HG02973 (cell line): ENCODE data around the gene AFAP1.

Source experiments
- ATAC-seq: cut with Tn5 transposase; IDR thresholded peaks from one replicate; pipeline ENCODE4 v1.9.1; 2021; ENCODE audit warnings: moderate library complexity; ENCODE audit not compliant: unreplicated experiment

AFAP1 gene

DNA sequence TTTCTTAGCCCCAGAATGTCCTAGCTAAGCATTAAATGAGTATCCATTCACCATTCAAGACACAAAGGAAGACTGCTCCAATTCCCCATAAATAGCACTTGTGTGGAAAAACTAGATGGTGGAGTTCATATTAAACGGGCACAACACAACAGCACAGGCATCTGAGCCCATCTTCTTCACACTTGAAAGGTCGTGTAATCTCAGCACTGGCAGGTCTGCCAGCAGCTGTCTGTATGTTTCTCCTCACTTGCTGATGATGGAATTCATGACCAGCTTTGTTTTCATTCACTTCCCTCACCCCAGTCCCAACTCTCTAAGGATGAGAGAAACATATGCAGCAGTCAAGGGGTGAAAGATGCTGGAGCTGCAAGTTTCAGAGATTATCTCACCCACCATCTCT is 148.7 kb downstream of the AFAP1 start:
- ATAC-seq: no peak

GRCh38 chr4:7790023-7790422 is 149.6 kb downstream of the AFAP1 start:
- ATAC-seq: no peak

DNA sequence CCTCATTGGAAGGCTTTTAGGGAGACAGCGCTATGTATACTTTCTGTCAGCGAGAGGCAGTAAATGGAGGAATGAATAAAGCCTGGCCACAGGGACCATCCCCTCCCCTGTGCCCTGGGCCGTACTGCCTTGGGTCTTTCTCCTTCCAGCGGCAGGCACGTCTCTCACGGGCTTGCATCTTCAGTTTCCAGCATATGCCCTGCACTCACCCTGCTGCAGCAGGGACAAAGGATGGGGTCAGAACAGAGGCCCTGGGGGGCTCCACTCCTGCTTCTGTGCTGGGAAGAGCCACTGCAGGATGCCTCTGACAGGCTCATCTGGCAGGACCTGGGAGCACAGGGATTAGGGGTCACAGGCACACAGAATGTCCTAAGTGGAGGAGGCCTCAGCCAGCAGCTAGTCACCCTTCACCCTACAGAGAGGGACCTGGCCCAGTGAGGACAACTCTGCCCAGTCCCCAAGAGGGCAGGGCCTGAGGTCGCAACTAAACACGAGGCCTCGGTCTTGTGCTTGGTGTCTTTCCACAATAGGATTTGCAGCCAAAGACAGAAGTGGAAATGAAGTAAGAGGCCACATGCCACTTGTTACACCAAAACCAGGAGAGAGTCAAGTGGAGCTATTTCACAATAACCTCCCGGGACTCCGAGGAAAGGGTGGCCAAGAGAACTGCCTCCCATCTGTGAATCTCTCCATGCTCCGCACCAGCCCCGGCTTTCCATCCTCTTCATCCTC is 150.8 kb downstream of the AFAP1 start:
- ATAC-seq: no peak

- no peak for ATAC-seq
Observed at GRCh38 chr4:7788193-7788592, 151.5 kb downstream of the AFAP1 start.

- no peak for ATAC-seq
Observed at GRCh38 chr4:7787681-7788141, 151.9 kb downstream of the AFAP1 start.

DNA sequence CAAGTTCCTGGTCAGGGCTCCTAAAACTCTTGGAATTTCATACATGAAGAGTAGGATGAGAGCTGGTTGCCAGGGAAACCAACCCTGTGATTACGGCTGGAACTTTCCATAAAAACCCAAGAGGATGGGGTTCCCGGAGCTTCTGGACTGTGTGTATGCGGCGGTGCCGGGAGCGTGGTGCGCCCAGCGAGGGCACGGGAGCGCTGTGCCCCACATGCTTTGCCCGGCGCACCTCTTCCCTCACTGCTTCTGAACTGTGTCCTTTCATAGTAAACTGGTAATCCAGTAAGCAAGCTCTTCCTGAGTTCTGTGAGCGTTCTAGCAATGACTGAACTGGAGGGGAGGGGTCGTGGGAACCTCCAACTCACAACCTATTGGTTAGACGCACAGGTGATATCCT is 152.6 kb downstream of the AFAP1 start:
- ATAC-seq: no peak

- no peak for ATAC-seq
Observed at GRCh38 chr4:7786517-7786916, 153.1 kb downstream of the AFAP1 start.

DNA sequence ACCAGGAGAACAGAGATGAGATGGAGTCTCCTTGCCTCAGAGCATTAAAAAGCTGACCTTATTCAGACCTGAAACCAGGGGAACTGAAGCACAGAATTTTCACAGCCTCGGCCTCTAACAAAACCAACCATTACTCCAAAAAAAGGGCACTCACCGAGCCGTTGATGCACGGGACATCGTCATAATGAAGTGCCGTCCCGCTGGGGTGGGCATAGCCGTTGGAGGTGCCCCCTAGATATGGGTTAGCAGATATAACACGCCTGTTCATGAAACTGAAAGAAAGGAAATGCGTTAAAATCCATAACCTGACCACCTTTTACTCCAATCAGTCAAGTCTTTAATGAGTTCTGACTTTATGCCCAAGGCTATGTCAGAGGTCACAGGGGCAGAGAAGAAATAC is 153.6 kb downstream of the AFAP1 start:
- ATAC-seq: no peak

GRCh38 chr4:7785017-7785416 is 154.6 kb downstream of the AFAP1 start:
- ATAC-seq: no peak

GRCh38 chr4:7784131-7784870 is 155.4 kb downstream of the AFAP1 start:
- no peak for ATAC-seq

GRCh38 chr4:7783541-7783940 is 156.1 kb downstream of the AFAP1 start:
- no peak for ATAC-seq

DNA sequence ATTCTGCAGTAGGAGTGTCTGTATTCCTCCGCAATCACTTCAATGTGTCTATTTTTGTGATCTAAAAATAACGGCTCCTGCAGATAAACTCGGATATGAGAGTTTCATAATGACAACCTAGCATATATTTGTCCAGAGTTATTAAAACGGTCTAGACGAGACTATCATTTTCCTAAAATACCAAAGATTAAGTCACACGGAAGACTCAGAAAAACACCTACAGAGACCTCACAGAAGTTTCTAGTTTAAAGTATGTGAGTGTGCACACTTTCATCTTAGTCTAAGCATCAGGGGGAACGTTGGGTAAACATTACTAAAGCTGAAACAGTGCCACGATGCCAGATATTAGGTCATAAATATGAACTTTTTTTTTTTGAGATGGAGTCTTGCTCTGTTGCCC is 156.9 kb downstream of the AFAP1 start:
- no peak for ATAC-seq

DNA sequence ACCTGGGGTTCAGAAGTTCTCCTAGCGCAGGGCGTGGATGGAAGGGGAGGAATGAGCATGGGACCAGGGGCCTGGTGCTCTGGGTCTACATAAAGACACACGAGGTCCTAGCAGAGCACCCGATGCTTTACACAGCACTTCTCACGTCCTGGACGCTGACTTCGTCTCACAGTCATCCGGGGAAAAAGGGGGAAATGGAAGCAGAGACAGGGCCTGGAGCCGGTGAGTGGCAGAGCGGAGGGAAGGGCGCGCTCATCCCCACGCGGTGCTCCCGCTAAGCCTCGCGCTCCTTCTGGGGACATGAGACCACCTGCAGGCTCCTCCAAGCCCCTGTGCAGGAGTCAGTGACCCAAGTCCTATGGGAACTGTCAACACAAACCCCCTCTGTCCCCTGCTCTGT is 157.7 kb downstream of the AFAP1 start:
- no peak for ATAC-seq

- ATAC-seq: no peak
Observed at GRCh38 chr4:7781366-7781765, 158.3 kb downstream of the AFAP1 start.

DNA sequence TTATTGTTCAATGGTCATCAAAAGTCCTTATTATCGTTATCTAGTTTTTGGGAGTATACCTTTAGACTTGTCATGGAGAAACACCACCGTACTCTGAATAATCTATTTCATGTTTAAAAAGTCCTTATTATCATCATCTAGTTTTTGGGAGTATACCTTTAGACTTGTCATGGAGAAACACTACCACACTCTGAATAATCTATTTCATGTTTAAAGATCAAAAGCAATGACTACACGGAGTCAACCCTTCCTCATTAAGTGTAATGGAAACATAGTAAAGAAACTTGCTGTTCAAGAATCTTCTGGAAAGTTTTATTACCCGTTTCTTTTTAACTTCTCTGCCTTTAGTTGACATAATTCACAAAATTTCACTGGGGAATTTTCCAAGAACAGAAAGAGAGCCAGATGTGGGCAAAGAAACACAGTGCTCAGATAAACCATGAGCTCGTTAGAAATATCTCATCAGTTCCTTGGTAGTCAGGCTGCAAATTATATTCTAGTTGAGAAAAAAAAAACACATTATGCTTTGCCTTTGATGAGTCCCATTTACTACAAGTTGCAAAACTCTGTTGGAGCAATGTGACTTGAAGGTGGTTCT is 158.8 kb downstream of the AFAP1 start:
- no peak for ATAC-seq

DNA sequence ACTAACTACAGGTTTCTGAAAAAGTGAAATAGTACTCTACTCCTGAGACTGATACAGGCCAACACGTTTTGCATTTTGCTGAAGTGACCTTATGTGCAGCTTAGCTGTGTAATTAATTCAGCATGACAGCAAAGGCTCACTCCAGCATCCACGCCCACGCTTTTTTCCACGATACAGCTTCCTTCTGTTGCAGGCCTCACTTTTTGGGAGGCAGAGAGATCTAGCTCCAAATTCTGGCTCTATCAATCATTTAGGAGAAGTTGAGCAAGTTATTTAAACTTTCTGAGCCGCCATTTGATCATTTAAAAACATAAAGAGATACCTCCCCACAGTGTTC is 160.3 kb downstream of the AFAP1 start:
- ATAC-seq: no peak

- ATAC-seq: no peak
Observed at GRCh38 chr4:7778510-7779431, 160.9 kb downstream of the AFAP1 start.

- ATAC-seq: no peak
Observed at GRCh38 chr4:7777871-7778509, 161.7 kb downstream of the AFAP1 start.

GRCh38 chr4:7777017-7777710 is 162.5 kb downstream of the AFAP1 start:
- no peak for ATAC-seq

DNA sequence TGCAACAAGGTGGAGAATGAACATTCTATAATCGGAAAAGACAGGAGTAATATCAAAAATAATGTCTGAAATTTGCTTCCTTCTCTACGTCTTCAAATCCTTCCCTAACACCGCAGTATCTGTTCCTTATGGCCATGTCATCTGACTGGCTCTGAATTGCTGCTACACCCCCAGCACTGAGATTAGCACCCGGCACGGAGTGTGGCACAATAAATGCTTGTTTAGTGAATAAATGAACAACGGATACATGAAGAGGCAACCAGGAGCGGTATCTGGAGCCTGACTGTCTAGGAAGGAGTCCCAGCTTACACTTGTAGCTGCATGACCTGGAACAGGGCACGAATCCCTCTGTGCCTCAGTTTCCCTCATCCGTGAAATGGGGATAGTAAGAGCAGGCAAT is 164.3 kb downstream of the AFAP1 start:
- no peak for ATAC-seq
